ENCODE data around the gene HEPN1. TPM values are rescaled to one million over a fixed set of nuclear protein-coding genes. Genes with fewer than 3 reads are reported as not detected.

HEPN1 gene
- total RNA-seq, 1 donor from 2014 or later, result not detected

DNA sequence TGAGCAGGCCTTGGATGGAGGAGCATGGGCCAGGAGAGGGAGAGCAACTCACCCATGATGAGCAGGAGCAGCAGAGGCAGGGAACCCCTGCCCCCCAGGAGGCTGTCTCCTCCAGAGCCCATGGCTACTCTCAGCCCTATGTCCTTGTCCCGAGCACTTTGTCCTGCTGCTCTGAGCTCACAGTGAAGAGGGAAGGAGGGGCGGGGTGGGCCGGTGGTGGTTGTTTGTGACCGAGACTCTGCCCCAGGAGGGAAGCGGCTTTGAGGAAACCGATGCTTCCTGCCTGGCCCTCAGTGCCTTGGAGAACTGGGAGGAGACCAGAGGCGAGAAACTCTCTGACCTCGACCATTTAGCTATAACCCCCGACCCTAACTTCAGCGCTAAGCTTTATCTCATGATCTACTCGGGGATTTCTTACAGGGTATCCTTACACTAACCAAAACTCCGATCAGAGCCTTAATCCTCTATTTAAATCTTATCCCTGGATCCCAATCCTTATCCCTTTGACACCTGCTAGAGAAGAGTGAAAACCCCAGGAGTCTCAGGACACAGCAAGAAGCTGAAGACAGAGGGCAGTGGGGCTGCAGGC lies 21.3 kb upstream of the HEPN1 start, which contains the start of gene ROBO4:
ROBO4 (minus strand) TSS at position 192 of the 589 bp plus-strand sequence; CDS start at position 122, 70 bp downstream.
- Histone ChIP-seq H3K4me2 (ENCODE audit: low read length) (peak within 1 kb of the TSS; percentile 77), H3K9me3 (ENCODE audit: insufficient read depth, low read depth, low read length) (no peaks in the 10 kb centered on the region), H3K4me1 (ENCODE audit: insufficient read depth, low read length) (peaks cover 50% of the 10 kb centered on the region), H3K9ac (ENCODE audit: low read length) (peak within 1 kb of the TSS; percentile 65), H3K4me3 (ENCODE audit: insufficient read depth, low read depth, low read length) (no peak within 1 kb of the TSS), H3K27me3 (ENCODE audit: insufficient read depth, low read length) (no peaks in the 10 kb centered on the region), H3K27ac (ENCODE audit: low read depth, low read length) (peak within 1 kb of the TSS; percentile 89), H3K36me3 (ENCODE audit: insufficient read depth, low read length) (no peaks in the 10 kb centered on the region), H2AFZ (ENCODE audit: low read depth, low read length) (peak within 1 kb of the TSS; percentile 61), H3K79me2 (ENCODE audit: insufficient read depth, low read length) (no peaks in the 10 kb centered on the region), H4K20me1 (ENCODE audit: insufficient read depth, low read length) (no peaks in the 10 kb centered on the region)
- Mint-ChIP-seq H3K4me1 (ENCODE audit: low read depth, unreplicated experiment) (peaks cover 30% of the 10 kb centered on the region), H3K27ac (ENCODE audit: unreplicated experiment) (peak within 1 kb of the TSS; percentile 94), H3K4me3 (ENCODE audit: unreplicated experiment) (peak within 1 kb of the TSS; percentile 27), H3K36me3 (ENCODE audit: low read depth, unreplicated experiment) (no peaks in the 10 kb centered on the region), H3K9me3 (ENCODE audit: unreplicated experiment) (peaks cover 2% of the 10 kb centered on the region), H3K27me3 (ENCODE audit: low read depth, unreplicated experiment) (peaks cover 26% of the 10 kb centered on the region)
- TF ChIP-seq, protein P1, sequence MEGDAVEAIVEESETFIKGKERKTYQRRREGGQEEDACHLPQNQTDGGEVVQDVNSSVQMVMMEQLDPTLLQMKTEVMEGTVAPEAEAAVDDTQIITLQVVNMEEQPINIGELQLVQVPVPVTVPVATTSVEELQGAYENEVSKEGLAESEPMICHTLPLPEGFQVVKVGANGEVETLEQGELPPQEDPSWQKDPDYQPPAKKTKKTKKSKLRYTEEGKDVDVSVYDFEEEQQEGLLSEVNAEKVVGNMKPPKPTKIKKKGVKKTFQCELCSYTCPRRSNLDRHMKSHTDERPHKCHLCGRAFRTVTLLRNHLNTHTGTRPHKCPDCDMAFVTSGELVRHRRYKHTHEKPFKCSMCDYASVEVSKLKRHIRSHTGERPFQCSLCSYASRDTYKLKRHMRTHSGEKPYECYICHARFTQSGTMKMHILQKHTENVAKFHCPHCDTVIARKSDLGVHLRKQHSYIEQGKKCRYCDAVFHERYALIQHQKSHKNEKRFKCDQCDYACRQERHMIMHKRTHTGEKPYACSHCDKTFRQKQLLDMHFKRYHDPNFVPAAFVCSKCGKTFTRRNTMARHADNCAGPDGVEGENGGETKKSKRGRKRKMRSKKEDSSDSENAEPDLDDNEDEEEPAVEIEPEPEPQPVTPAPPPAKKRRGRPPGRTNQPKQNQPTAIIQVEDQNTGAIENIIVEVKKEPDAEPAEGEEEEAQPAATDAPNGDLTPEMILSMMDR (IDR thresholded peaks at IDR 0.05; ENCODE audit: insufficient read depth, low read depth, low read length), result no peak
- TF ChIP-seq EZH2 (IDR thresholded peaks at IDR 0.05; ENCODE audit: insufficient read depth, low read length), result no peak
- FAIRE-seq, result no peak
- no peak for DNase-seq (ENCODE audit: low read depth)

DNA sequence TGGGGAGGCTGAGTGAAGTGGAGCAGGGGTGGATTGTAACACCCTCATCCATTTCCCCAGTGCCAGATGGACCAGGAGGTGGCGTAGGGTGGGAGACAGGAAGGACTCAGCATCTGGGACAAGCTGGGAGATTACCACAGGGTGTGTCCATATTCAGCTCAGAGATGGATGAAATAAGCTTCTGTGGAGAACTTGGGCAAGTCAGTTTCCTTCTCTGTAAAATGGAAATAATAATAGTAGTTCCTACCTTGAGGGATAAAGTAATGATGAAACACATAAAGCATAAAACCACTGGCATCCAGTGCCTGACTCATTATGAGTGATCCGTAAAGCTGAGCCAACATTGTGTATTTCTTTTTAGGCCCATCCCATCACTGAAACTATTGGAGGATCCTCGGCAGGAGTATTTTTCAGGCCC lies 20.8 kb upstream of the HEPN1 start:
- Histone ChIP-seq H3K36me3 (ENCODE audit: insufficient read depth, low read length) (no peaks in the 10 kb centered on the region), H3K27me3 (ENCODE audit: insufficient read depth, low read length) (no peaks in the 10 kb centered on the region), H3K4me2 (ENCODE audit: low read length) (peak overlapping the region; percentile 77), H4K20me1 (ENCODE audit: insufficient read depth, low read length) (no peaks in the 10 kb centered on the region), H3K27ac (ENCODE audit: low read depth, low read length) (peak overlapping the region; percentile 89), H3K9ac (ENCODE audit: low read length) (peak overlapping the region; percentile 65), H3K4me1 (ENCODE audit: insufficient read depth, low read length) (peaks cover 50% of the 10 kb centered on the region), H3K9me3 (ENCODE audit: insufficient read depth, low read depth, low read length) (no peaks in the 10 kb centered on the region), H2AFZ (ENCODE audit: low read depth, low read length) (peak overlapping the region; percentile 61), H3K4me3 (ENCODE audit: insufficient read depth, low read depth, low read length) (no peak overlapping the region), H3K79me2 (ENCODE audit: insufficient read depth, low read length) (no peaks in the 10 kb centered on the region)
- no peak for TF ChIP-seq EZH2 (IDR thresholded peaks at IDR 0.05; ENCODE audit: insufficient read depth, low read length)
- TF ChIP-seq, protein P1 (IDR thresholded peaks at IDR 0.05; ENCODE audit: insufficient read depth, low read depth, low read length), result no peak
- peak; percentile 97 for FAIRE-seq
- Mint-ChIP-seq H3K27me3 (ENCODE audit: low read depth, unreplicated experiment) (peaks cover 21% of the 10 kb centered on the region), H3K36me3 (ENCODE audit: low read depth, unreplicated experiment) (no peaks in the 10 kb centered on the region), H3K27ac (ENCODE audit: unreplicated experiment) (peak overlapping the region; percentile 94), H3K4me1 (ENCODE audit: low read depth, unreplicated experiment) (peaks cover 30% of the 10 kb centered on the region), H3K9me3 (ENCODE audit: unreplicated experiment) (peaks cover 2% of the 10 kb centered on the region), H3K4me3 (ENCODE audit: unreplicated experiment) (peak overlapping the region; percentile 27)
- DNase-seq (ENCODE audit: low read depth), result peak; percentile 92

DNA sequence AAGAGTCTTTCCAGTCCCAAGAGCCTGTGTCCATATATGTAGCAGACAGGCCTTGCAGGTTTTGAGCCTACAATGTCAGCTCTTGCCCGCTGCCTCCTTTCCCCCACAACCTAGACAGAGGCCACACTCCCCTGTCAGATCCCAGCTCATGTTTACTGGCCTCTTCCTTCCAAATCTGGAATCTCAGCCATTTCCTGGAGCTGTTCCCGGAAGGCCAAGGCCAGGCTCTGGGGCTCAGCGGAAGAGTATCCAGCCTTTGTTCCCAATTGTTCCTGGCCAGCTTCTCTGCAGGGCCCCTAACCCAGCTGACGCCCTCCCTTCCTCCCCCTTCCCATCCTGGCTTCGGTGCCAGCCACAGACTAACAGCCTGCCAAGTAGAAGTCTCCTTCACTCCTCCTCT lies 20.3 kb upstream of the HEPN1 start:
- TF ChIP-seq, protein P1 (IDR thresholded peaks at IDR 0.05; ENCODE audit: insufficient read depth, low read depth, low read length), result no peak
- TF ChIP-seq EZH2 (IDR thresholded peaks at IDR 0.05; ENCODE audit: insufficient read depth, low read length), result no peak
- peaks cover 2% of the 10 kb centered on the region for H3K9me3 Mint-ChIP-seq (ENCODE audit: unreplicated experiment)
- Histone ChIP-seq H2AFZ (ENCODE audit: low read depth, low read length) (peak overlapping the region; percentile 61), H3K9ac (ENCODE audit: low read length) (peak overlapping the region; percentile 65), H3K27ac (ENCODE audit: low read depth, low read length) (peak overlapping the region; percentile 89), H3K4me1 (ENCODE audit: insufficient read depth, low read length) (peaks cover 50% of the 10 kb centered on the region), H3K4me3 (ENCODE audit: insufficient read depth, low read depth, low read length) (no peak overlapping the region), H3K4me2 (ENCODE audit: low read length) (peak overlapping the region; percentile 77), H3K36me3 (ENCODE audit: insufficient read depth, low read length) (no peaks in the 10 kb centered on the region), H4K20me1 (ENCODE audit: insufficient read depth, low read length) (no peaks in the 10 kb centered on the region), H3K9me3 (ENCODE audit: insufficient read depth, low read depth, low read length) (no peaks in the 10 kb centered on the region), H3K27me3 (ENCODE audit: insufficient read depth, low read length) (no peaks in the 10 kb centered on the region), H3K79me2 (ENCODE audit: insufficient read depth, low read length) (no peaks in the 10 kb centered on the region)
- peaks cover 17% of the 10 kb centered on the region for H3K27me3 Mint-ChIP-seq (ENCODE audit: low read depth, unreplicated experiment)
- peaks cover 30% of the 10 kb centered on the region for H3K4me1 Mint-ChIP-seq (ENCODE audit: low read depth, unreplicated experiment)
- no peak for DNase-seq (ENCODE audit: low read depth)
- H3K27ac Mint-ChIP-seq (ENCODE audit: unreplicated experiment), result peak overlapping the region; percentile 94
- H3K4me3 Mint-ChIP-seq (ENCODE audit: unreplicated experiment), result peak overlapping the region; percentile 65
- no peak for FAIRE-seq
- no peaks in the 10 kb centered on the region for H3K36me3 Mint-ChIP-seq (ENCODE audit: low read depth, unreplicated experiment)
